CD14-positive monocyte (primary cell): ENCODE data around the gene ZNF546. TPM values are rescaled to one million over a fixed set of nuclear protein-coding genes. Genes with fewer than 3 reads are reported as not detected.

ENCODE experiments used
- DNase-seq, 3 donors: peaks; one replicate each; pipeline ENCODE4 v3.0.0-alpha.2; 2011 to 2022
- H2AFZ ChIP-seq: 2 replicates; pipeline ENCODE4 v1.6.0; 2012; ENCODE audit warnings: mild to moderate bottlenecking, low read depth, low read length, inconsistent platforms; ENCODE audit not compliant: insufficient read depth, poor library complexity, severe bottlenecking
- H3K27ac ChIP-seq, 2 donors: 1 replicate in 1 of 2; 2 replicates in 1 of 2; pipeline ENCODE4 v1.5.1; 2012 to 2013; ENCODE audit warnings: low read length in 2 of 2, control low read depth in 1 of 2, inconsistent platforms in 1 of 2, low read depth in 1 of 2, mild to moderate bottlenecking in 1 of 2
- H3K27me3 ChIP-seq, 2 donors: one replicate each; pipeline versions ENCODE4 v1.6.0 to v1.6.1; 2011 to 2013; ENCODE audit warnings: low read length in 2 of 2; ENCODE audit not compliant: control insufficient read depth in 2 of 2, insufficient read depth in 2 of 2
- H3K36me3 ChIP-seq, 2 donors: replicated peaks in 1 of 2; 1 replicate in 1 of 2; 2 replicates in 1 of 2; pipeline versions ENCODE4 v1.5.1 to v1.6.1; 2012 to 2013; ENCODE audit warnings: low read length in 2 of 2, control low read depth in 1 of 2, inconsistent platforms in 1 of 2, mild to moderate bottlenecking in 1 of 2; ENCODE audit not compliant: insufficient read depth in 2 of 2, control insufficient read depth in 1 of 2
- H3K4me1 ChIP-seq, 2 donors: 1 replicate in 1 of 2; 2 replicates in 1 of 2; pipeline versions ENCODE4 v1.5.1 to v1.6.1; 2012 to 2013; ENCODE audit warnings: low read length in 2 of 2, control low read depth in 1 of 2, inconsistent platforms in 1 of 2, mild to moderate bottlenecking in 1 of 2, moderate library complexity in 1 of 2; ENCODE audit not compliant: insufficient read depth in 2 of 2, control insufficient read depth in 1 of 2
- H3K4me2 ChIP-seq: replicated peaks from 2 replicates; pipeline ENCODE3; 2012; ENCODE audit warnings: low read length, moderate library complexity, mild to moderate bottlenecking; ENCODE audit not compliant: poor library complexity, severe bottlenecking; ENCODE audit errors: extremely low read depth
- H3K4me3 ChIP-seq, 3 experiments: fragments of 200-600 bp in 1 of 3; sonication (generic) in 1 of 3; replicated peaks in 1 of 3; 1 replicate in 2 of 3; 2 replicates in 1 of 3; pipeline ENCODE4 v1.5.1; 2011 to 2013; ENCODE audit warnings: low read length in 3 of 3, mild to moderate bottlenecking in 3 of 3, control low read depth in 2 of 3, low read depth in 2 of 3, inconsistent platforms in 1 of 3, moderate library complexity in 1 of 3
- H3K79me2 ChIP-seq: 2 replicates; pipeline ENCODE4 v1.6.0; 2012; ENCODE audit warnings: mild to moderate bottlenecking, control low read depth, inconsistent platforms, low read length, moderate library complexity; ENCODE audit not compliant: insufficient read depth
- H3K9ac ChIP-seq: 2 replicates; pipeline ENCODE4 v1.6.0; 2017; ENCODE audit warnings: low read length, mild to moderate bottlenecking; ENCODE audit not compliant: insufficient read depth, poor library complexity, severe bottlenecking
- H3K9me3 ChIP-seq, 2 donors: replicated peaks in 1 of 2; 1 replicate in 1 of 2; 2 replicates in 1 of 2; pipeline versions ENCODE4 v1.5.1 to v1.6.1; 2012 to 2013; ENCODE audit warnings: low read length in 2 of 2, control low read depth in 1 of 2; ENCODE audit not compliant: control insufficient read depth in 1 of 2, insufficient read depth in 1 of 2
- H4K20me1 ChIP-seq: 2 replicates; pipeline ENCODE4 v1.6.0; 2012; ENCODE audit warnings: mild to moderate bottlenecking, low read length, control low read depth, moderate library complexity; ENCODE audit not compliant: insufficient read depth
- H3K27ac Mint-ChIP-seq, 7 donors: one replicate each; pipeline ENCODE4 v1.8.0; 2020; ENCODE audit warnings: mild to moderate bottlenecking in 7 of 7, mixed read lengths in 7 of 7, moderate library complexity in 6 of 7, inconsistent platforms in 2 of 7
- H3K27me3 Mint-ChIP-seq, 3 donors: one replicate each; pipeline ENCODE4 v1.8.0; 2021 to 2022; ENCODE audit warnings: low read depth in 3 of 3, mild to moderate bottlenecking in 3 of 3, mixed read lengths in 3 of 3, moderate library complexity in 3 of 3, inconsistent platforms in 1 of 3
- H3K36me3 Mint-ChIP-seq, 2 donors: one replicate each; pipeline ENCODE4 v1.8.0; 2020; ENCODE audit warnings: mixed read lengths in 2 of 2, inconsistent platforms in 1 of 2, mild to moderate bottlenecking in 1 of 2
- H3K4me1 Mint-ChIP-seq: one replicate; pipeline ENCODE4 v1.8.0; 2020; ENCODE audit warnings: mild to moderate bottlenecking, mixed read lengths
- H3K4me3 Mint-ChIP-seq, 2 donors: one replicate each; pipeline ENCODE4 v1.8.0; 2020; ENCODE audit warnings: mild to moderate bottlenecking in 2 of 2, mixed read lengths in 2 of 2, moderate library complexity in 1 of 2
- H3K9me3 Mint-ChIP-seq, 7 donors: one replicate each; pipeline ENCODE4 v1.8.0; 2020 to 2022; ENCODE audit warnings: mixed read lengths in 7 of 7, mild to moderate bottlenecking in 6 of 7, moderate library complexity in 6 of 7, inconsistent platforms in 2 of 7
- WGBS: methylation state at CpG from one replicate; pipeline ENCODE4 v1.1.5; 2013; ENCODE audit warnings: missing lambda C conversion rate; ENCODE audit not compliant: insufficient coverage; 5-methylcytosine and 5-hydroxymethylcytosine counted together
- intact Hi-C, 2 donors: fragments of 100-400 bp; cut with micrococcal nuclease; formaldehyde crosslinking; loops; one replicate each; pipeline versions ENCODE4 v1.15.0 to v1.15.1; 2023
- polyA plus RNA-seq, 3 donors: library from polyadenylated mRNA; depleted of rRNA in 1 of 3; unstranded in 2 of 3; stranded (reverse) in 1 of 3; fragments of 300-500 nt in 2 of 3; fragments of >200 nt in 1 of 3; fragmentation: Illumina TruSeq in 2 of 3; gene quantifications; 1 replicate in 2 of 3; 2 replicates in 1 of 3; pipeline ENCODE4 v1.2.3, GENCODE V29; 2012 to 2021
- TF ChIP-seq, protein P1 (sequence below): fragments of 200-600 bp; IDR thresholded peaks from one replicate; pipeline ENCODE4 v1.8.0; 2022; ENCODE audit warnings: antibody characterized with exemption, mild to moderate bottlenecking

The ZNF546 gene
- polyA plus RNA-seq, 3 donors = 1.3 to 2.3 (median 1.4) TPM

DNA sequence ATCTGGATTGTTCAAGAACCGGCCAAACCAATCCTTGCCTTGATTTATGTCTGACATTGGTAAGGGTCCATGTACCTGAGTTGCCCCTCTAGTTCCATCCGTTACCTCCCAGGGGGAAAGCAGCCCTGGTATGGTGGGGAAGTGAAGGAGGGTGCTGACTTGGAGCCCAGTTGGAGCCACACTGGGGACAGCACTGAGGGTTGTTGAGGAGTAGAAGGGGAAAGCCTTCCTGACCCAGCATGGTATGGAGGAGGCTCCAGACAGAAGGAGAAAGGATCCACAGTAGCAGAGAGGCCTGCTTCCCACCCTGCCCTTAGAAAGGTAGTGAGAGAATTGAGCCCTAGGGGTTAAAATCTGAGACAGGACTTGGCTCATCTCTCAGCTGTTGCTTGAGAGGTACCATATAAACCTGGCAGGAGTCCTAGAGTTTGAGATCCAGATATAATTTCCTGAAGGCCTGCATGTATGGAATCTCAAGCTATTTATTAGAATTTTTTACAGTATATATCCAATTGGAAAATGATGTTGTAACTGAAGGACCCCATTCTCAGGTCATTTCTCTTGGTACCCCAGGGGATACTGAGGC, 45.7 kb upstream of the ZNF546 start:
- peaks cover 73 to 78% (median 74%) of the 10 kb centered on the region in 3 donors for H3K27me3 Mint-ChIP-seq
- peaks cover 10 to 20% of the 10 kb centered on the region in 2 donors for H3K36me3 Mint-ChIP-seq
- intact Hi-C loops = no loop called here
- peak overlapping the region in 2 of 7 donors; percentile 25 to 50 for H3K27ac Mint-ChIP-seq
- Histone ChIP-seq H2AFZ (no peak overlapping the region), H3K4me2 (no peak overlapping the region), H3K27me3 (peaks cover 43 to 49% of the 10 kb centered on the region in 2 donors), H3K36me3 (no peaks in the 10 kb centered on the region), H3K4me3 (no peak overlapping the region), H3K27ac (no peak overlapping the region), H3K9me3 (no peaks in the 10 kb centered on the region), H3K9ac (no peak overlapping the region), H3K4me1 (peaks cover 57 to 63% of the 10 kb centered on the region in 2 donors), H4K20me1 (no peaks in the 10 kb centered on the region), H3K79me2 (no peaks in the 10 kb centered on the region)
- H3K4me1 Mint-ChIP-seq = peaks cover 50% of the 10 kb centered on the region
- H3K9me3 Mint-ChIP-seq = peaks cover 0 to 13% (median 7%) of the 10 kb centered on the region in 7 donors
- H3K4me3 Mint-ChIP-seq = peak overlapping the region in 1 of 2 donors; percentile 85
- TF ChIP-seq, protein P1, sequence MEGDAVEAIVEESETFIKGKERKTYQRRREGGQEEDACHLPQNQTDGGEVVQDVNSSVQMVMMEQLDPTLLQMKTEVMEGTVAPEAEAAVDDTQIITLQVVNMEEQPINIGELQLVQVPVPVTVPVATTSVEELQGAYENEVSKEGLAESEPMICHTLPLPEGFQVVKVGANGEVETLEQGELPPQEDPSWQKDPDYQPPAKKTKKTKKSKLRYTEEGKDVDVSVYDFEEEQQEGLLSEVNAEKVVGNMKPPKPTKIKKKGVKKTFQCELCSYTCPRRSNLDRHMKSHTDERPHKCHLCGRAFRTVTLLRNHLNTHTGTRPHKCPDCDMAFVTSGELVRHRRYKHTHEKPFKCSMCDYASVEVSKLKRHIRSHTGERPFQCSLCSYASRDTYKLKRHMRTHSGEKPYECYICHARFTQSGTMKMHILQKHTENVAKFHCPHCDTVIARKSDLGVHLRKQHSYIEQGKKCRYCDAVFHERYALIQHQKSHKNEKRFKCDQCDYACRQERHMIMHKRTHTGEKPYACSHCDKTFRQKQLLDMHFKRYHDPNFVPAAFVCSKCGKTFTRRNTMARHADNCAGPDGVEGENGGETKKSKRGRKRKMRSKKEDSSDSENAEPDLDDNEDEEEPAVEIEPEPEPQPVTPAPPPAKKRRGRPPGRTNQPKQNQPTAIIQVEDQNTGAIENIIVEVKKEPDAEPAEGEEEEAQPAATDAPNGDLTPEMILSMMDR = no peak
- no peak for DNase-seq
- 100% methylated on average over 1 of the region's 2 CpGs for WGBS

DNA sequence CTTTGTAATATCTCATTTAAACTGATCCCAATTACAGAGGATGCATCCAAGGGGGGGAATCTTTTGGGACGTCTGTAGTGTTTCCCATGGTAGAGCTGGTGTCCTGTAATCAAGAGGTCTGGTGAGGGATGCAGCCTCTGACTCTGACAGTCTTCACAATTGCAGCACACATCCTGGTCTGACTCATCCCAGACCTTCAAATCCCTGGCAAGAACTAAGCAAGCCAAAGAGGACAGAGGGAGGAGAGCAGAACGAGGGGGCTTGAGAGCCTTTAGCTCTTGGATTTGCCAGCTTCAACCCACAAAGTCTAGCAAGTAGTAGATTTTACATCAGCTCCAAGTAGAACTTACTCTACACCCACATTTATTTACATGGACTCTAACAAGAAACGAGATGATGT, 45.2 kb upstream of the ZNF546 start:
- Histone ChIP-seq H3K79me2 (no peaks in the 10 kb centered on the region), H3K4me1 (peaks cover 51 to 58% of the 10 kb centered on the region in 2 donors), H2AFZ (no peak overlapping the region), H3K4me2 (no peak overlapping the region), H3K36me3 (no peaks in the 10 kb centered on the region), H3K9me3 (no peaks in the 10 kb centered on the region), H3K27me3 (peaks cover 48 to 52% of the 10 kb centered on the region in 2 donors), H3K27ac (no peak overlapping the region), H3K9ac (no peak overlapping the region), H4K20me1 (no peaks in the 10 kb centered on the region), H3K4me3 (no peak overlapping the region)
- intact Hi-C loops = no loop called here
- TF ChIP-seq, protein P1 = no peak
- Mint-ChIP-seq H3K4me3 (peak overlapping the region in 1 of 2 donors; percentile 85), H3K9me3 (peaks cover 0 to 13% (median 7%) of the 10 kb centered on the region in 7 donors), H3K27me3 (peaks cover 74 to 78% (median 74%) of the 10 kb centered on the region in 3 donors), H3K36me3 (peaks cover 10 to 18% of the 10 kb centered on the region in 2 donors), H3K27ac (peak overlapping the region in 1 of 7 donors; percentile 9), H3K4me1 (peaks cover 45% of the 10 kb centered on the region)
- DNase-seq = peak; percentile 41 to 77 (median 58)
- WGBS = no CpG with 5 or more reads among the region's 3 CpGs
